HepG2 (cell line): Measurements from ENCODE around the gene HENMT1.

ENCODE experiments used
- CBX2 ChIP-seq, 2 experiments: fragments of 200-600 bp in 1 of 2; sonication (generic); formaldehyde crosslinking in 1 of 2; IDR thresholded peaks; 2 replicates each; pipeline versions ENCODE4 v1.7.0 to v1.8.1; 2018 to 2022; ENCODE audit warnings: low read depth in 2 of 2, low read length in 1 of 2, mild to moderate bottlenecking in 1 of 2, missing genetic modification reagents in 1 of 2
- SMARCC2 ChIP-seq: fragments of 450-650 bp; IDR thresholded peaks from 2 replicates; pipeline ENCODE4 v1.6.1; 2017; ENCODE audit warnings: antibody characterized with exemption, mild to moderate bottlenecking
- TBP ChIP-seq: sonication (generic); formaldehyde crosslinking; IDR thresholded peaks from 2 replicates; pipeline ENCODE4 v1.5.0; 2020; ENCODE audit warnings: missing genetic modification reagents
- ZNF615 ChIP-seq: sonication (generic); formaldehyde crosslinking; IDR thresholded peaks from 2 replicates; pipeline ENCODE4 v1.5.0; 2020; ENCODE audit warnings: mild to moderate bottlenecking, missing genetic modification reagents, borderline replicate concordance
- TF ChIP-seq, protein P1 (sequence below): sonication (generic); formaldehyde crosslinking; IDR thresholded peaks from 2 replicates; pipeline ENCODE4 v1.5.0; 2020; ENCODE audit warnings: mild to moderate bottlenecking, missing genetic modification reagents
- TF ChIP-seq, protein P2 (sequence below): sonication (generic); formaldehyde crosslinking; IDR thresholded peaks from 2 replicates; pipeline ENCODE4 v1.5.0; 2020; ENCODE audit warnings: mild to moderate bottlenecking, missing genetic modification reagents, moderate library complexity
- TF ChIP-seq, protein P3 (sequence below): sonication (generic); formaldehyde crosslinking; IDR thresholded peaks from 2 replicates; pipeline ENCODE4 v1.5.0; 2020; ENCODE audit warnings: missing genetic modification reagents

DNA sequence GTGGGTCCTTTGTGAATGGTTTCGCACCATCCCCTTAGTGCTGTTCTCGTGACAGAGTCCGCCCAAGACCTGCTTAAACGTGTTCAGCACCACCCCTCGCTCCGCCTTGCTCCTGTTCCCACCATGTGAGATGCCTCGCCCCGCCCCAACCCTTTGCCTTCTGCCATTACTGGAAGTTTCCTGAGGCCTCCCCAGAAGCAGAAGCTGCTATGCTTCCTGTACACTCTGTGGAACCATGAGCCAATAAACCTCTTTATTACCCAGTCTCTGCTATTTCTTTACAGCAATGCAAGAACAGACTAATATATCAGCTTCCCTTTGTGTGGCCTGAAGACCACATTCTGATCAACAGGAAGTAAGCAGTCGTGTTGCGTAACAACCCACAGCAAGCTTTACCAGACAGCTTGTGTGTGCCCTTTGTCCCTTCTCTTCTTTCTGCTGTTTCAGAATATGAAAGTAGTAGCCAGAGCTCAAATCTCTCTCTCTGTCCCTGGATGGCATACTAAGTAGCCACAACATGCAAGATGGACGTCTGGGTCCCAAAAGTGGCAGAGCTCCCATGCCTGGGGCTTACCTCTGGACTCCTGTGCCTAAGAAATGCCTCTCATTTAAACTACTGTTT, 14.1 kb downstream of the HENMT1 start:
- TF ChIP-seq SMARCC2 (no peak), TBP (no peak), CBX2 (IDR thresholded peaks at IDR 0.05; ENCODE audit: low read depth, low read length) (no peak), CBX2 (CRISPR knock-in tag; IDR thresholded peaks at IDR 0.05; ENCODE audit: low read depth) (no peak), ZNF615 (CRISPR knock-in tag) (no peak)
- TF ChIP-seq, protein P1, sequence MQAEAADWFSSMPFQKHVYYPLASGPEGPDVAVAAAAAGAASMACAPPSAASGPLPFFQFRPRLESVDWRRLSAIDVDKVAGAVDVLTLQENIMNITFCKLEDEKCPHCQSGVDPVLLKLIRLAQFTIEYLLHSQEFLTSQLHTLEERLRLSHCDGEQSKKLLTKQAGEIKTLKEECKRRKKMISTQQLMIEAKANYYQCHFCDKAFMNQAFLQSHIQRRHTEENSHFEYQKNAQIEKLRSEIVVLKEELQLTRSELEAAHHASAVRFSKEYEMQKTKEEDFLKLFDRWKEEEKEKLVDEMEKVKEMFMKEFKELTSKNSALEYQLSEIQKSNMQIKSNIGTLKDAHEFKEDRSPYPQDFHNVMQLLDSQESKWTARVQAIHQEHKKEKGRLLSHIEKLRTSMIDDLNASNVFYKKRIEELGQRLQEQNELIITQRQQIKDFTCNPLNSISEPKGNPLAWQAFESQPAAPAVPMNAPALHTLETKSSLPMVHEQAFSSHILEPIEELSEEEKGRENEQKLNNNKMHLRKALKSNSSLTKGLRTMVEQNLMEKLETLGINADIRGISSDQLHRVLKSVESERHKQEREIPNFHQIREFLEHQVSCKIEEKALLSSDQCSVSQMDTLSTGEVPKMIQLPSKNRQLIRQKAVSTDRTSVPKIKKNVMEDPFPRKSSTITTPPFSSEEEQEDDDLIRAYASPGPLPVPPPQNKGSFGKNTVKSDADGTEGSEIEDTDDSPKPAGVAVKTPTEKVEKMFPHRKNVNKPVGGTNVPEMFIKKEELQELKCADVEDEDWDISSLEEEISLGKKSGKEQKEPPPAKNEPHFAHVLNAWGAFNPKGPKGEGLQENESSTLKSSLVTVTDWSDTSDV = no peak
- TF ChIP-seq, protein P2, sequence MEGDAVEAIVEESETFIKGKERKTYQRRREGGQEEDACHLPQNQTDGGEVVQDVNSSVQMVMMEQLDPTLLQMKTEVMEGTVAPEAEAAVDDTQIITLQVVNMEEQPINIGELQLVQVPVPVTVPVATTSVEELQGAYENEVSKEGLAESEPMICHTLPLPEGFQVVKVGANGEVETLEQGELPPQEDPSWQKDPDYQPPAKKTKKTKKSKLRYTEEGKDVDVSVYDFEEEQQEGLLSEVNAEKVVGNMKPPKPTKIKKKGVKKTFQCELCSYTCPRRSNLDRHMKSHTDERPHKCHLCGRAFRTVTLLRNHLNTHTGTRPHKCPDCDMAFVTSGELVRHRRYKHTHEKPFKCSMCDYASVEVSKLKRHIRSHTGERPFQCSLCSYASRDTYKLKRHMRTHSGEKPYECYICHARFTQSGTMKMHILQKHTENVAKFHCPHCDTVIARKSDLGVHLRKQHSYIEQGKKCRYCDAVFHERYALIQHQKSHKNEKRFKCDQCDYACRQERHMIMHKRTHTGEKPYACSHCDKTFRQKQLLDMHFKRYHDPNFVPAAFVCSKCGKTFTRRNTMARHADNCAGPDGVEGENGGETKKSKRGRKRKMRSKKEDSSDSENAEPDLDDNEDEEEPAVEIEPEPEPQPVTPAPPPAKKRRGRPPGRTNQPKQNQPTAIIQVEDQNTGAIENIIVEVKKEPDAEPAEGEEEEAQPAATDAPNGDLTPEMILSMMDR (CRISPR knock-in tag) = no peak
- TF ChIP-seq, protein P3, sequence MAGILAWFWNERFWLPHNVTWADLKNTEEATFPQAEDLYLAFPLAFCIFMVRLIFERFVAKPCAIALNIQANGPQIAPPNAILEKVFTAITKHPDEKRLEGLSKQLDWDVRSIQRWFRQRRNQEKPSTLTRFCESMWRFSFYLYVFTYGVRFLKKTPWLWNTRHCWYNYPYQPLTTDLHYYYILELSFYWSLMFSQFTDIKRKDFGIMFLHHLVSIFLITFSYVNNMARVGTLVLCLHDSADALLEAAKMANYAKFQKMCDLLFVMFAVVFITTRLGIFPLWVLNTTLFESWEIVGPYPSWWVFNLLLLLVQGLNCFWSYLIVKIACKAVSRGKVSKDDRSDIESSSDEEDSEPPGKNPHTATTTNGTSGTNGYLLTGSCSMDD (CRISPR knock-in tag) = no peak
